HepG2 (cell line): Measurements from ENCODE around the gene ZNF341. TPM values are rescaled to one million over a fixed set of nuclear protein-coding genes. Genes with fewer than 3 reads are reported as not detected.

ENCODE experiments used
- ATRX ChIP-seq: sonication (generic); formaldehyde crosslinking; IDR thresholded peaks from 2 replicates; pipeline ENCODE4 v1.4.0; 2020; ENCODE audit warnings: missing genetic modification reagents, borderline replicate concordance
- CREM ChIP-seq, 2 experiments: sonication (generic) in 1 of 2; formaldehyde crosslinking in 1 of 2; IDR thresholded peaks; 2 replicates each; pipeline versions ENCODE4 v1.4.0 to v1.6.1; 2016 to 2020; ENCODE audit warnings: antibody characterized with exemption in 1 of 2, mild to moderate bottlenecking in 1 of 2, missing genetic modification reagents in 1 of 2
- HES4 ChIP-seq: sonication (generic); formaldehyde crosslinking; IDR thresholded peaks from 2 replicates; pipeline ENCODE4 v1.9.0; 2021; ENCODE audit warnings: mild to moderate bottlenecking, missing genetic modification reagents, borderline replicate concordance
- HOXA5 ChIP-seq: sonication (generic); formaldehyde crosslinking; IDR thresholded peaks from 2 replicates; pipeline ENCODE4 v1.4.0; 2020; ENCODE audit warnings: missing genetic modification reagents
- MAFF ChIP-seq: IDR thresholded peaks from 2 replicates; pipeline ENCODE4 v1.6.1; 2011; ENCODE audit warnings: low read depth, low read length, improper control_type of control experiment
- NFRKB ChIP-seq: fragments of 450-650 bp; IDR thresholded peaks from 2 replicates; pipeline ENCODE4 v1.6.1; 2017
- NR2F2 ChIP-seq: IDR thresholded peaks from 2 replicates; pipeline ENCODE4 v1.6.1; 2012; ENCODE audit warnings: low read depth, inconsistent platforms, borderline replicate concordance
- POLR2AphosphoS2 ChIP-seq: IDR thresholded peaks from 2 replicates; pipeline ENCODE4 v1.6.1; 2011; ENCODE audit warnings: low read depth, low read length, improper control_type of control experiment
- SCMH1 ChIP-seq: sonication (generic); formaldehyde crosslinking; IDR thresholded peaks from 2 replicates; pipeline ENCODE4 v1.9.0; 2021; ENCODE audit warnings: missing genetic modification reagents, mild to moderate bottlenecking, borderline replicate concordance
- SIX4 ChIP-seq: sonication (generic); formaldehyde crosslinking; IDR thresholded peaks from 2 replicates; pipeline ENCODE4 v1.4.0; 2020; ENCODE audit warnings: missing genetic modification reagents
- ZBTB20 ChIP-seq: sonication (generic); formaldehyde crosslinking; IDR thresholded peaks from 2 replicates; pipeline ENCODE4 v1.8.1; 2023; ENCODE audit warnings: missing genetic modification reagents, low read depth, mild to moderate bottlenecking, borderline replicate concordance
- ZNF235 ChIP-seq: sonication (generic); formaldehyde crosslinking; IDR thresholded peaks from 2 replicates; pipeline ENCODE4 v1.8.1; 2023; ENCODE audit warnings: mild to moderate bottlenecking, missing genetic modification reagents, borderline replicate concordance
- ZNF451 ChIP-seq: sonication (generic); formaldehyde crosslinking; IDR thresholded peaks from 2 replicates; pipeline ENCODE4 v1.5.0; 2020; ENCODE audit warnings: mild to moderate bottlenecking, missing genetic modification reagents
- ZNF614 ChIP-seq: IDR thresholded peaks from 2 replicates; pipeline ENCODE4 v1.6.1; 2018; ENCODE audit warnings: missing biosample characterization, missing genetic modification reagents, inconsistent platforms, borderline replicate concordance
- ZNF839 ChIP-seq: sonication (generic); formaldehyde crosslinking; IDR thresholded peaks from 2 replicates; pipeline ENCODE4 v1.4.0; 2020; ENCODE audit warnings: missing genetic modification reagents, mild to moderate bottlenecking, borderline replicate concordance
- ZZZ3 ChIP-seq: sonication (generic); formaldehyde crosslinking; IDR thresholded peaks from 2 replicates; pipeline ENCODE4 v1.4.0; 2020; ENCODE audit warnings: missing genetic modification reagents, mild to moderate bottlenecking, borderline replicate concordance
- polyA plus RNA-seq, 8 experiments: library from polyadenylated mRNA; depleted of rRNA in 3 of 8; stranded (reverse) in 7 of 8; unstranded in 1 of 8; fragments of >200 nt; fragmentation: Illumina TruSeq in 4 of 8; extraction: Trizol in 4 of 8; gene quantifications; 2 replicates each; pipeline versions ENCODE4 v1.2.1 to v1.2.3, GENCODE V29; 2011 to 2016; ENCODE audit warnings: low read depth in 4 of 8, missing spikeins in 1 of 8, mixed read lengths in 1 of 8; ENCODE audit not compliant: insufficient read depth in 1 of 8
- total RNA-seq, 5 experiments: library from RNA; depleted of rRNA; stranded (reverse); fragments of >200 nt; fragmentation: Illumina TruSeq; extraction: Trizol; gene quantifications; 2 replicates each; pipeline ENCODE4 v1.2.3, GENCODE V29; 2016; ENCODE audit warnings: low read depth in 1 of 5
- TF ChIP-seq, protein P1 (sequence below): sonication (generic); formaldehyde crosslinking; IDR thresholded peaks from 2 replicates; pipeline ENCODE4 v1.4.0; 2020; ENCODE audit warnings: missing genetic modification reagents
- TF ChIP-seq, protein P2 (sequence below): sonication (generic); formaldehyde crosslinking; IDR thresholded peaks from 2 replicates; pipeline ENCODE4 v1.9.0; 2021; ENCODE audit warnings: missing genetic modification reagents, mild to moderate bottlenecking, borderline replicate concordance
- TF ChIP-seq, protein P3 (sequence below): sonication (generic); formaldehyde crosslinking; IDR thresholded peaks from 2 replicates; pipeline ENCODE4 v1.4.0; 2020; ENCODE audit warnings: missing genetic modification reagents, mild to moderate bottlenecking, borderline replicate concordance

The ZNF341 gene
- total and polyA plus RNA-seq, 2 of the 13 experiments (the other 11 are each of a cell fraction or from before 2014, with no cell fraction given) = 1.1 to 2.2 TPM

DNA sequence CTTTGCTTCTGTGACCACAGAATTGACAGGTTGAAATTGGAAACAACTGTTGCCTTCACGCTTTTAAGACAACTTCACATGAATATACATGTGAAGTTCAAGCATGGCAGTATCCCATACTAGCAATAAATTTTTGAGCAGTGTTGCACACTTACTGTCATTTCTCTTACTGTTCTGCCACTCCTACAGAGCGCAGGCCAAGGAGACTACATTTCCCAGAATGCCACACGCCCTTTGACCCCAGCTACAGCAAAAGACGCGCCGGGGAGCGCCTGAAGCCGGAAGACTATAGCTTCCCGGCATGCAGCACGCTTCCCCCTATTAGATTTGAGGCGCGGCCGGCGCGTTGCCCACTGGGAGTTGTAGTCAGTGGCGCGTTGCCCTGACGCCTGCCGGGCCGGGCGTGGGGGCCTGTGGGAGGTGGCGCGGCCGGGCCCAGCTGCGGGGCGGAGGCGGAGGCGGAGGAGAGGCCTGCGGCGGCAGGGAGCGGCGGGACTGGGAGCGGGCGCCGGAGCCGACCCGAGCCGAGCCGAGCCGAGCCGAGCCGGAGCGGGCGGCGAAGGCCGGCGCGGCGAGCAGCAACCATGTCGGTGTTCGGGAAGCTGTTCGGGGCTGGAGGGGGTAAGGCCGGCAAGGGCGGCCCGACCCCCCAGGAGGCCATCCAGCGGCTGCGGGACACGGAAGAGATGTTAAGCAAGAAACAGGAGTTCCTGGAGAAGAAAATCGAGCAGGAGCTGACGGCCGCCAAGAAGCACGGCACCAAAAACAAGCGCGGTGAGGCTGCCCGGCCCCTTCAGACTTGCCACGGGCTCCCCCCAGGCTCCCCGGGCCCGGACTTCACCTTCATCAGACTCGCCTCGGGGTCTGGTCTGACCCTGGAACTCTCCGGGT, 79.3 kb downstream of the ZNF341 start, which contains the start of gene CHMP4B (continued):
- TF ChIP-seq ZBTB20 (CRISPR knock-in tag) = no peak
- TF ChIP-seq, protein P1, sequence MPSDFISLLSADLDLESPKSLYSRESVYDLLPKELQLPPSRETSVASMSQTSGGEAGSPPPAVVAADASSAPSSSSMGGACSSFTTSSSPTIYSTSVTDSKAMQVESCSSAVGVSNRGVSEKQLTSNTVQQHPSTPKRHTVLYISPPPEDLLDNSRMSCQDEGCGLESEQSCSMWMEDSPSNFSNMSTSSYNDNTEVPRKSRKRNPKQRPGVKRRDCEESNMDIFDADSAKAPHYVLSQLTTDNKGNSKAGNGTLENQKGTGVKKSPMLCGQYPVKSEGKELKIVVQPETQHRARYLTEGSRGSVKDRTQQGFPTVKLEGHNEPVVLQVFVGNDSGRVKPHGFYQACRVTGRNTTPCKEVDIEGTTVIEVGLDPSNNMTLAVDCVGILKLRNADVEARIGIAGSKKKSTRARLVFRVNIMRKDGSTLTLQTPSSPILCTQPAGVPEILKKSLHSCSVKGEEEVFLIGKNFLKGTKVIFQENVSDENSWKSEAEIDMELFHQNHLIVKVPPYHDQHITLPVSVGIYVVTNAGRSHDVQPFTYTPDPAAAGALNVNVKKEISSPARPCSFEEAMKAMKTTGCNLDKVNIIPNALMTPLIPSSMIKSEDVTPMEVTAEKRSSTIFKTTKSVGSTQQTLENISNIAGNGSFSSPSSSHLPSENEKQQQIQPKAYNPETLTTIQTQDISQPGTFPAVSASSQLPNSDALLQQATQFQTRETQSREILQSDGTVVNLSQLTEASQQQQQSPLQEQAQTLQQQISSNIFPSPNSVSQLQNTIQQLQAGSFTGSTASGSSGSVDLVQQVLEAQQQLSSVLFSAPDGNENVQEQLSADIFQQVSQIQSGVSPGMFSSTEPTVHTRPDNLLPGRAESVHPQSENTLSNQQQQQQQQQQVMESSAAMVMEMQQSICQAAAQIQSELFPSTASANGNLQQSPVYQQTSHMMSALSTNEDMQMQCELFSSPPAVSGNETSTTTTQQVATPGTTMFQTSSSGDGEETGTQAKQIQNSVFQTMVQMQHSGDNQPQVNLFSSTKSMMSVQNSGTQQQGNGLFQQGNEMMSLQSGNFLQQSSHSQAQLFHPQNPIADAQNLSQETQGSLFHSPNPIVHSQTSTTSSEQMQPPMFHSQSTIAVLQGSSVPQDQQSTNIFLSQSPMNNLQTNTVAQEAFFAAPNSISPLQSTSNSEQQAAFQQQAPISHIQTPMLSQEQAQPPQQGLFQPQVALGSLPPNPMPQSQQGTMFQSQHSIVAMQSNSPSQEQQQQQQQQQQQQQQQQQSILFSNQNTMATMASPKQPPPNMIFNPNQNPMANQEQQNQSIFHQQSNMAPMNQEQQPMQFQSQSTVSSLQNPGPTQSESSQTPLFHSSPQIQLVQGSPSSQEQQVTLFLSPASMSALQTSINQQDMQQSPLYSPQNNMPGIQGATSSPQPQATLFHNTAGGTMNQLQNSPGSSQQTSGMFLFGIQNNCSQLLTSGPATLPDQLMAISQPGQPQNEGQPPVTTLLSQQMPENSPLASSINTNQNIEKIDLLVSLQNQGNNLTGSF (CRISPR knock-in tag) = no peak
- peak; percentile 77; the same call in 1 of the 2 replicates for TF ChIP-seq NR2F2
- peak; percentile 71; the same call in 1 of the 2 replicates for TF ChIP-seq HES4
- TF ChIP-seq ZNF451 (CRISPR knock-in tag) = 0 out of 2 replicates have a peak, but pooled peaks have one; percentile 73
- TF ChIP-seq, protein P2, sequence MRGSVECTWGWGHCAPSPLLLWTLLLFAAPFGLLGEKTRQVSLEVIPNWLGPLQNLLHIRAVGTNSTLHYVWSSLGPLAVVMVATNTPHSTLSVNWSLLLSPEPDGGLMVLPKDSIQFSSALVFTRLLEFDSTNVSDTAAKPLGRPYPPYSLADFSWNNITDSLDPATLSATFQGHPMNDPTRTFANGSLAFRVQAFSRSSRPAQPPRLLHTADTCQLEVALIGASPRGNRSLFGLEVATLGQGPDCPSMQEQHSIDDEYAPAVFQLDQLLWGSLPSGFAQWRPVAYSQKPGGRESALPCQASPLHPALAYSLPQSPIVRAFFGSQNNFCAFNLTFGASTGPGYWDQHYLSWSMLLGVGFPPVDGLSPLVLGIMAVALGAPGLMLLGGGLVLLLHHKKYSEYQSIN (CRISPR knock-in tag) = no peak
- TF ChIP-seq, protein P3, sequence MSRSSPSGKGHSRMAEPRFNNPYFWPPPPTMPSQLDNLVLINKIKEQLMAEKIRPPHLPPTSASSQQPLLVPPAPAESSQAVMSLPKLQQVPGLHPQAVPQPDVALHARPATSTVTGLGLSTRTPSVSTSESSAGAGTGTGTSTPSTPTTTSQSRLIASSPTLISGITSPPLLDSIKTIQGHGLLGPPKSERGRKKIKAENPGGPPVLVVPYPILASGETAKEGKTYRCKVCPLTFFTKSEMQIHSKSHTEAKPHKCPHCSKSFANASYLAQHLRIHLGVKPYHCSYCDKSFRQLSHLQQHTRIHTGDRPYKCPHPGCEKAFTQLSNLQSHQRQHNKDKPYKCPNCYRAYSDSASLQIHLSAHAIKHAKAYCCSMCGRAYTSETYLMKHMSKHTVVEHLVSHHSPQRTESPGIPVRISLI (CRISPR knock-in tag) = peak; percentile 80; the same call in 1 of the 2 replicates
- peak; percentile 57; the same call in 1 of the 2 replicates for TF ChIP-seq ZNF235
- peak; percentile 95; the same call in 1 of the 2 replicates for TF ChIP-seq ZZZ3 (CRISPR knock-in tag)
- TF ChIP-seq MAFF = no peak
- TF ChIP-seq CREM (IDR thresholded peaks at IDR 0.05) = peak; percentile 100
- TF ChIP-seq CREM (CRISPR knock-in tag; IDR thresholded peaks at IDR 0.05) = peak; percentile 93
- TF ChIP-seq SCMH1 = no peak
- TF ChIP-seq POLR2AphosphoS2 = no peak
- TF ChIP-seq NFRKB = no peak
- TF ChIP-seq ATRX (CRISPR knock-in tag) = no peak
- 0 out of 2 replicates have a peak, but pooled peaks have one; percentile 8 for TF ChIP-seq SIX4
- peak; percentile 76; the same call in 1 of the 2 replicates for TF ChIP-seq HOXA5
- TF ChIP-seq ZNF839 (CRISPR knock-in tag) = no peak
- peak; percentile 82 for TF ChIP-seq ZNF614 (CRISPR knock-in tag)
